PFSK-1 (cell line): Measurements from ENCODE around the gene KPNB1.

Experiments used
- FOXP2 ChIP-seq: optimal IDR thresholded peaks from 2 replicates; pipeline ENCODE3; 2011; ENCODE audit warnings: borderline replicate concordance, control low read depth, inconsistent platforms; ENCODE audit not compliant: insufficient read depth; ENCODE audit errors: extremely low read length, extremely low read depth
- POLR2AphosphoS5 ChIP-seq: IDR thresholded peaks from 2 replicates; pipeline ENCODE4 v1.6.1; 2012; ENCODE audit warnings: low read depth, mild to moderate bottlenecking, control low read depth, low read length, moderate library complexity
- SIN3A ChIP-seq: IDR thresholded peaks from 2 replicates; pipeline ENCODE4 v1.6.1; 2012; ENCODE audit warnings: mild to moderate bottlenecking, low read length, moderate library complexity, borderline replicate concordance; ENCODE audit not compliant: insufficient read depth
- TAF1 ChIP-seq: IDR thresholded peaks from 2 replicates; pipeline ENCODE4 v1.6.1; 2012; ENCODE audit warnings: low read length, control low read depth, borderline replicate concordance; ENCODE audit not compliant: insufficient read depth
- TF ChIP-seq, protein P1 (sequence below), 2 experiments: IDR thresholded peaks; 2 replicates each; pipeline versions ENCODE4 v1.6.1 to v1.8.0; 2011 to 2012; ENCODE audit warnings: low read depth in 2 of 2, low read length in 2 of 2, control low read depth in 1 of 2, inconsistent platforms in 1 of 2, mild to moderate bottlenecking in 1 of 2, moderate library complexity in 1 of 2; ENCODE audit not compliant: insufficient read depth in 1 of 2

The KPNB1 gene

DNA sequence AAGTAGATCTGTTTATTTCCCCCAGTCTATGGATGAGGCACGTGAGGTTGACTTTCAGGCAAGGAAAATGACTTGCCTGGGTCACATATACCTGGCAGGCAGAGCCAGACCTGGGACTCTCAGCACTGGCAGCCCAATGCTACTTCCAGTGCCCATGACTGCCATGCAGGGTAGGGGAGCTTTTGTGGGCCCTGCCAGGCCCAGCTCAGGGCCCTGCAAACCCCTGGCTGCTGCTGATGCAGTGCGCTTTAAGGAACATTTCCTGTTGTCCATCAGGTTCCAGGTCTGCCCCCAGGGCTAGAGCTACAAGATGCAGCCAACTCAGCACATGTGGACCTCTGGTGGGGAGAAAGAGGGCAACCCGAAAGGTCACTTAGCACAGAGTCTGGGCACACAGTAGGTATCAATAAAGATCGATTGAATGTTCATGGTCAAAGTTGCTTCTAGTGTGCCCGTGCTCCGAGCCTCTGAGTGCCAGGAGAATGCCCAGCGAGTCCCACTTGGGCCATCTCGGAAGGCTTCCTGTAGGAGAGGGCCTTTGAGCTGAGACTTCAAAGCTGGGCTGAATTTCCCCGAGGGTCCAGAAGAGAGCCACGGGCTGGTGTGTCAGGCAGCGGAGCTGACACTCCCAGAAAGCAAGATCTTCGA, 82.8 kb downstream of the KPNB1 start:
- TF ChIP-seq POLR2AphosphoS5 (no peak), TAF1 (no peak), FOXP2 (no peak)
- TF ChIP-seq, protein P1, sequence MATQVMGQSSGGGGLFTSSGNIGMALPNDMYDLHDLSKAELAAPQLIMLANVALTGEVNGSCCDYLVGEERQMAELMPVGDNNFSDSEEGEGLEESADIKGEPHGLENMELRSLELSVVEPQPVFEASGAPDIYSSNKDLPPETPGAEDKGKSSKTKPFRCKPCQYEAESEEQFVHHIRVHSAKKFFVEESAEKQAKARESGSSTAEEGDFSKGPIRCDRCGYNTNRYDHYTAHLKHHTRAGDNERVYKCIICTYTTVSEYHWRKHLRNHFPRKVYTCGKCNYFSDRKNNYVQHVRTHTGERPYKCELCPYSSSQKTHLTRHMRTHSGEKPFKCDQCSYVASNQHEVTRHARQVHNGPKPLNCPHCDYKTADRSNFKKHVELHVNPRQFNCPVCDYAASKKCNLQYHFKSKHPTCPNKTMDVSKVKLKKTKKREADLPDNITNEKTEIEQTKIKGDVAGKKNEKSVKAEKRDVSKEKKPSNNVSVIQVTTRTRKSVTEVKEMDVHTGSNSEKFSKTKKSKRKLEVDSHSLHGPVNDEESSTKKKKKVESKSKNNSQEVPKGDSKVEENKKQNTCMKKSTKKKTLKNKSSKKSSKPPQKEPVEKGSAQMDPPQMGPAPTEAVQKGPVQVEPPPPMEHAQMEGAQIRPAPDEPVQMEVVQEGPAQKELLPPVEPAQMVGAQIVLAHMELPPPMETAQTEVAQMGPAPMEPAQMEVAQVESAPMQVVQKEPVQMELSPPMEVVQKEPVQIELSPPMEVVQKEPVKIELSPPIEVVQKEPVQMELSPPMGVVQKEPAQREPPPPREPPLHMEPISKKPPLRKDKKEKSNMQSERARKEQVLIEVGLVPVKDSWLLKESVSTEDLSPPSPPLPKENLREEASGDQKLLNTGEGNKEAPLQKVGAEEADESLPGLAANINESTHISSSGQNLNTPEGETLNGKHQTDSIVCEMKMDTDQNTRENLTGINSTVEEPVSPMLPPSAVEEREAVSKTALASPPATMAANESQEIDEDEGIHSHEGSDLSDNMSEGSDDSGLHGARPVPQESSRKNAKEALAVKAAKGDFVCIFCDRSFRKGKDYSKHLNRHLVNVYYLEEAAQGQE (IDR thresholded peaks at IDR 0.05; ENCODE audit: insufficient read depth in 1 of 2, low read depth in 2 of 2, low read length in 2 of 2), result no peak

DNA sequence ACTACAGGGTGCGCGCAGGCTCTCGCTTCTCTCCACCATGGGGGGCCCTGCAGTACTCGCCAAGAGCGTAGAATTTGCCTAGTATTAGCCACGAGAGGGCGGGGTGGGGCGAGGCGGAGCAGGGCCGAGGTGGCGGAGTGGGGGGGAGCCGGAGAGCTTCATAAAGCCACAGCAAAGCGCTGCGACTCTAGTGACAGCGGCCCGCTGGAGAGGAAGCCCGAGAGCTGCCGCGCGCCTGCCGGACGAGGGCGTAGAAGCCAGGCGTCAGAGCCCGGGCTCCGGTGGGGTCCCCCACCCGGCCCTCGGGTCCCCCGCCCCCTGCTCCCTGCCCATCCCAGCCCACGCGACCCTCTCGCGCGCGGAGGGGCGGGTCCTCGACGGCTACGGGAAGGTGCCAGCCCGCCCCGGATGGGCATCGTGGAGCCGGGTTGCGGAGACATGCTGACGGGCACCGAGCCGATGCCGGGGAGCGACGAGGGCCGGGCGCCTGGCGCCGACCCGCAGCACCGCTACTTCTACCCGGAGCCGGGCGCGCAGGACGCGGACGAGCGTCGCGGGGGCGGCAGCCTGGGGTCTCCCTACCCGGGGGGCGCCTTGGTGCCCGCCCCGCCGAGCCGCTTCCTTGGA, 83.4 kb downstream of the KPNB1 start, which contains the start of gene TBX21:
TSS of gene TBX21 (plus strand) at position 190 of the 627 bp plus-strand sequence. CDS start at position 409, 219 bp downstream.
- TF ChIP-seq, protein P1 (IDR thresholded peaks at IDR 0.05; ENCODE audit: insufficient read depth in 1 of 2, low read depth in 2 of 2, low read length in 2 of 2), result no peak
- TF ChIP-seq SIN3A (no peak), POLR2AphosphoS5 (no peak), TAF1 (no peak), FOXP2 (no peak)

DNA sequence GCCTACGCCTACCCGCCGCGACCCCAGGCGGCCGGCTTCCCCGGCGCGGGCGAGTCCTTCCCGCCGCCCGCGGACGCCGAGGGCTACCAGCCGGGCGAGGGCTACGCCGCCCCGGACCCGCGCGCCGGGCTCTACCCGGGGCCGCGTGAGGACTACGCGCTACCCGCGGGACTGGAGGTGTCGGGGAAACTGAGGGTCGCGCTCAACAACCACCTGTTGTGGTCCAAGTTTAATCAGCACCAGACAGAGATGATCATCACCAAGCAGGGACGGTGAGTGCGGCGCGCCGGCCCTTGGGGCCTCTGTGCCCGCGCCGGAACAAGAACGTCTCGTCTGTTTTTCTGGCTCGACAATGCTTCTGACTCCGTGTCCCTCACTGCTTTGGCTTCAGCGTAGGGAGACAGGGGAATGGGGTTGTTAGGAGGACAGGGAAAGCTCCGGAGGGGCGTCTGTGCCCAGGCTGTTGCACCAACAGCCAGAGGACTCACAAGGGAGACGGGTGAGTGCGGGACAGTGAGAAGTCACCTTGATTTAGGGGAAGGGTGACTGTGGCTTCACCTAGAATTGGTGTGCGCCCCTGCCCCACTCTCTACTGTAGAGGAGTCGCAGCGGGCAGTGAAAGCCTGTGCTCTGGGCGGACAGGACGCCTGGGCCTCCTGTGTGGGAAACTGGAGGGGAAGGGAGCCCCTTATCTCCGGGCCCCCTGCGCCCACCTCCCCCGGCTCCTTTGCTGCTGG, 84.1 kb downstream of the KPNB1 start:
- no peak for TF ChIP-seq TAF1
- TF ChIP-seq FOXP2, result no peak
- TF ChIP-seq, protein P1 (IDR thresholded peaks at IDR 0.05; ENCODE audit: insufficient read depth in 1 of 2, low read depth in 2 of 2, low read length in 2 of 2), result no peak
- no peak for TF ChIP-seq POLR2AphosphoS5
- no peak for TF ChIP-seq SIN3A

DNA sequence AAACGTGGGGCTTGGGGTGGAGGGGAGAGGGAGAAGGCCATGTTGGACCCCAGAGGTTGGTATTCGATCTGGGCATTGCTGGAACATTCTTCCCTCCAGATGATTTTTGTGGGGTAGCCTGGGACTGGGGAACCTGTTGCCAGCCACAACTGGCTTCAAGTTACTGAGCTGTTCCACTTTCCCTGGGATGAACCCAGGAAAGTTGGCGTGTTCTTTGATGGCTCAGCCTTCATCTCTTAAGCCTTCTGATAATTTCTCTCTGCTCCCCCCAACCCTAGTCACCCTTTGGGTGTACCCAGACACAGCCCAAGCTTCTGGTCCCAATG, 85.4 kb downstream of the KPNB1 start:
- TF ChIP-seq POLR2AphosphoS5 (no peak), FOXP2 (no peak), TAF1 (no peak), SIN3A (no peak)
- TF ChIP-seq, protein P1 (IDR thresholded peaks at IDR 0.05; ENCODE audit: insufficient read depth in 1 of 2, low read depth in 2 of 2, low read length in 2 of 2), result no peak
